Adipocyte (in vitro differentiated cells): ENCODE results near the gene ARHGEF17.

Experiments used
- DNase-seq: peaks from one replicate; pipeline ENCODE4 v3.0.0-alpha.2; 2015; ENCODE audit warnings: low read depth
- H3K27me3 ChIP-seq: replicated peaks from 2 replicates; pipeline ENCODE4 v1.7.0; 2013; ENCODE audit warnings: mild to moderate bottlenecking, low read length, moderate library complexity; ENCODE audit not compliant: control insufficient read depth, insufficient read depth
- H3K36me3 ChIP-seq: 2 replicates; pipeline ENCODE4 v1.7.0; 2013; ENCODE audit warnings: low read length, mild to moderate bottlenecking, moderate library complexity; ENCODE audit not compliant: control insufficient read depth, insufficient read depth, severe bottlenecking
- H3K4me1 ChIP-seq: 2 replicates; pipeline ENCODE4 v1.7.0; 2013; ENCODE audit warnings: mild to moderate bottlenecking, low read length, moderate library complexity; ENCODE audit not compliant: control insufficient read depth, insufficient read depth
- H3K4me3 ChIP-seq: 2 replicates; pipeline ENCODE4 v1.7.0; 2013; ENCODE audit warnings: mild to moderate bottlenecking, low read length, moderate library complexity
- H3K9ac ChIP-seq: 2 replicates; pipeline ENCODE4 v1.7.0; 2013; ENCODE audit warnings: mild to moderate bottlenecking, low read length, moderate library complexity
- H3K9me3 ChIP-seq: 2 replicates; pipeline ENCODE4 v1.7.0; 2013; ENCODE audit warnings: mild to moderate bottlenecking, low read length, moderate library complexity; ENCODE audit not compliant: control insufficient read depth

ARHGEF17 gene

DNA sequence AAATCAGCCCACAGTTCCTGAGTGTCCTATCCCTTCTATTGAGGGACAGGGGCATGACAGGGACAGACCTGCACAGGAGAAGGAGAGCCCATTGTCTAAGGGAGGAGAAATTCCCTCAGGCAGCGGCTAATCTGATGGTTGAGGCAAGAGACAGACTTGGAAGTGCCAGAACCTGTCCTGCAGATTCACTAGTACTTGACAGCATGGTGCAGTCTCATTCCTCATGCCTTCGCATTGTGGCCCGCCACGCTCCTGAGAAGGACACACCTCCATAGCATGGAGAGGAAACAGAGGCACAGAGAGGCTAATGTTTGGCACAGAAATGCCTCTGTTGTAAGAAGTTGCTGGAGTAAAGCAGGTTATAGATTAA is 32.7 kb upstream of the ARHGEF17 start:
- H3K9ac ChIP-seq, result no peak overlapping the region
- no peak for DNase-seq

DNA sequence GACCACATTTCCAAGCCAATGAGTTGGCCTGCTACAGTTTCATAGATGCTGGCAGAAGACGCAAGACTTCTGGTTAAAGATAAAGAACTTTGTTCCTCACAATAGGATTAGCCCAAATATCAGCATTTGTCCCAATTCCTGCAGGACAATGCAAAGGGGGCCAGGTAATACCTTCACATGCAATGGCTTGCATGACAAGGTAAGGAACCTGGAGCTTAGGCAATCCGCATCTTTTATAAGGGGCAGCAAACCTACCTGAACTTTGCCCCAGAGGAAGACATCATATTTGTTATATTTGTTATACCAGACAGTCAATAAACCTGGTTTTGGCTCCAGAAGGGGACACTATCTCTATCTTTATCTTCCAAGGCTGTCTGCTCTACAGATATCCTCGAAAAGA is 30.6 kb upstream of the ARHGEF17 start:
- Histone ChIP-seq H3K4me1 (no peaks in the 10 kb centered on the region), H3K36me3 (no peaks in the 10 kb centered on the region), H3K9me3 (no peaks in the 10 kb centered on the region), H3K9ac (no peak overlapping the region), H3K4me3 (no peak overlapping the region), H3K27me3 (no peaks in the 10 kb centered on the region)
- DNase-seq, result no peak

More for the DNA sequence above, 32.7 kb upstream of the ARHGEF17 start:
- Histone ChIP-seq H3K27me3 (no peaks in the 10 kb centered on the region), H3K4me3 (no peak overlapping the region), H3K4me1 (no peaks in the 10 kb centered on the region), H3K36me3 (no peaks in the 10 kb centered on the region), H3K9me3 (no peaks in the 10 kb centered on the region)

DNA sequence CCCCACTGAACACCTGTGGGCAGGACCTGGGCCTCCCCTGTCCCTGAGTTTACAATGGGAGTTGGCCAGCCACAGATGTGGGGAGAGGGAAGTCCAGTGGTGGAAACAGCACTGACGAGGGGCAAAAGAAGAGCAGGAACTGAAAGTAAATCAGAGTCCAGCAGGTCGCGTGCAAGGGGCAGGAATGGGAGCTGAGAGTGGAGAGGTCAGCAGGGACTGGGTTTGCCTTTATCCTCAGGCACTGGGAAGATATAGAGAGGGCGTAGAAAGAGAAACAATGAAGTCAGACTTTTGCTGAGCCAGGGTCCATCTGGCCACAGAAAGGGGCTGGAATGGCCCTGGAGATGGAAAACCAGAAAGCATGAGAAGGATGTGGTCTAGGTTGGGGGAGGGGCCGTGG is 27.4 kb upstream of the ARHGEF17 start:
- Histone ChIP-seq H3K9me3 (no peaks in the 10 kb centered on the region), H3K4me3 (no peak overlapping the region), H3K4me1 (no peaks in the 10 kb centered on the region), H3K36me3 (no peaks in the 10 kb centered on the region), H3K9ac (no peak overlapping the region), H3K27me3 (no peaks in the 10 kb centered on the region)
- no peak for DNase-seq

DNA sequence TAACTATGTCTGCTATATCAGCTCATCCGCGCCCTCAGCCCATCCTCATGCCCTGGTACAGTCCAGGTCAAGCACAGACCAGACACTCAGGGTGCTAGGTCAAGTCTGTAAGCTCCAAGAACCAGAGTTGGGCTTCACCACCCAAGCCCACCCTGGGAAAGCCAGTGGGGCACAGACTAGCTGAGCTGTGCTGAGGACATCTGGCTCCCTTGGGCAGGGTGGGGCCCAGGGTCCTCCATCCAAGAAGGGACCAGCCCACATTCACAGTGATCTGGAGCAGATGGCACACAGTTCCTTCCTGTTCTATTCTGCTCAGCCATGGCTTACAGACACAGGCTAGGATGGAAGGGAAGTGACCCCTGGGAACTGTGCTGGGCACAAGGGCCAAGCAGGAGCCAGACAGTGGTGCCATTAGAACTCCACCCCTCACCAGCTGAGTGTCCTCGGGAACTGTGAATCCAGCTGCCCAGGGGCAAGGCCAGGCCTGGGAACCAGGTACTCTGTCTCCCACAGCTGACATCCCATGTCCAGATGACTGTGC is 26.8 kb upstream of the ARHGEF17 start:
- Histone ChIP-seq H3K4me1 (no peaks in the 10 kb centered on the region), H3K9ac (no peak overlapping the region), H3K36me3 (no peaks in the 10 kb centered on the region), H3K9me3 (no peaks in the 10 kb centered on the region), H3K4me3 (no peak overlapping the region), H3K27me3 (no peaks in the 10 kb centered on the region)
- DNase-seq, result no peak

DNA sequence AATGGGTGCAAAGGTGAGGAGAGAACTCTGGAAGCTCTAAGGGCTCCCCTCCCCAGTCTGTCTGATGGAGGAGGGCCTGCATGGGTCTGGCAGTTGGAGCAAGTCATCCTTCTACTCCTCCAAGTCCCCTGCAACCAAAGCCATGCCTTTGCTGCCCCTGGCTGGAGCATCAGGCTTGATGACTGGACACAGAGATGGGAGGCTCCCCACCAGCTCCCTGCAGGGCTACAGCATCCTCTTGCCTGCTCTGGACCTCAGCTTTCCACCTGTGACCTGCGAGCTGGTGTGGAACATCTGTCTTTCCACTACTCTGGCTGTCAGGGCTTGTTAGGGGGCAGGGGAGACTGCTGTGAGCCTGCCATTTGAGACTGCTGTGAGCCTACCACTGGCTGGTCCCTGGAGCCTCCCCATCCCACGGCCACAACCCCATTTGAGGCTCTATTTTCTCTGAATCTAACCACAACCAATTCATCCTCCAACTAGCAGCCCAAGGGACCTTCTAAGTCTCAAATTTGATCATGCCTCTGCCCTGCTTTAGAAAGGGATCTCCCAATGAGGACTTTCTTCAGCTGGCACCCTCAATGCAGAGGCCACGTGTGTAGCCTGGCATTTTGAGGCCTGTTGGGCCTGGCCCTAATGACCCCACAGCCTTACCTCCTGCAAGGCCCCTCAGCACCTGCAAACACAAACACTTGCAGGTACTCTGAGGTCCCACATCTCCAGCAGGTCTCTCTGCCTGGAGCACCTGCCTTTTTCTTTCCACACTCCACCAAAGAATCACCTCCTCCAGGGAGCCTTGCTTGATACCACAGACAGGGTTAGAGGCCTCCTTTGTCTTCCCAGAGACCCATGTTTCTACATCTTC is 26.0 kb upstream of the ARHGEF17 start:
- no peaks in the 10 kb centered on the region for H3K4me1 ChIP-seq
- no peak overlapping the region for H3K9ac ChIP-seq
- H3K27me3 ChIP-seq, result no peaks in the 10 kb centered on the region
- no peaks in the 10 kb centered on the region for H3K36me3 ChIP-seq
- DNase-seq, result no peak
- no peak overlapping the region for H3K4me3 ChIP-seq
- H3K9me3 ChIP-seq, result no peaks in the 10 kb centered on the region

DNA sequence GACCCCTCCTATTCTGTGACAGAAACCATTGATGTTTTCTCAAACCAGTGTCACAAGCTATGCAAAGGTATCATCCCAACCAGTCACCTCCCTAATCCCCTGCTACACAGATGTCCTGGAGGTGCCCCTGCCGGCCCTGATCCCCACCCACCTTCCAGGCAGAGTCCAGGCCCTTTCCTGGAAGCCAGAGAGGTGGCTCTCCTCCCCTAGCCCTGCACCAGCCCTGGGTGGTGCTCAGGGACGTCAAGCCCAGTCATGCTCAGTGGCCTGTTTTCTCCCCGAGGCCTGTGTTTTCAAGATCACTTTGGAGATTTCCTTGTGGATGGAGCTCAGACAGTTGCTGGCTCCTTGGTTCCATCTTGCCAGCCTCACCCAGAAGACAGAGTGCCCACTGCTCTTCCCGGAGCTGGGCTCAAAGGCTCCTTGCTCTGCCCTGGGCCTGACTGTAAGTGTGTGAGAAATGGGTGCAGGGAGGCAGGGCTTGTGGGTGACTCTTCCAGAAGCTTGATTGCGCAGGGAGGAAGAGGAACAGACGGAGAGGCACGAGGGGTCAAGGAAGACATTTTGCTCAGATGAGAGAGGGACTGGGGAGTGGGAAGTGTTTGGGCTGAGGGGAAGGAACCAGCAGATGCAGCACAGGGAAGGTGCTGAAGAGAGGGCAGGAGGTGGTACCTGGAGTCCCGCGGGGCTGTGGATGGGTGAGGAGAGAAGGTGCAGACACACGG is 24.6 kb upstream of the ARHGEF17 start:
- no peak overlapping the region for H3K9ac ChIP-seq
- H3K9me3 ChIP-seq, result no peaks in the 10 kb centered on the region
- no peak overlapping the region for H3K4me3 ChIP-seq
- no peaks in the 10 kb centered on the region for H3K36me3 ChIP-seq
- no peaks in the 10 kb centered on the region for H3K4me1 ChIP-seq
- no peaks in the 10 kb centered on the region for H3K27me3 ChIP-seq
- DNase-seq, result no peak

DNA sequence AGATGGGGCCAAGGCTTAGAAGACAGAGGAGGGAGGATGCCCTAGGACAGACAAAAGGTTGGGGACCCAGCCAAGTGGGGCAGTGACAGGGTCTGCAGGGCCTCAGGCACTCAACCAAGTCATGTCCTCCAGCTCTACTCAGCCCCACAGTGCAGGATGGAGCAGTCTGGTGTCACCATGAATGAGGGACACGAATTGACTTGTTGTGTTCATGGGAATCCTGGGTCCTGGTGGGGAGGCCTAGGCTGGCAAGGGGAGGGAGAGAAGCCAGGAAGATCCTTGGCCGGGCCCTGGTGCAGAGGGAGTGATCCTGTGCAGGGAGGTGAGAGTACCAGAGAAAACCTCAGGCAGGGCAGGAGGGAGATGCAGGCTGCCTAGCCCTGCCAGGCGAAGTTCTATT is 24.0 kb upstream of the ARHGEF17 start:
- Histone ChIP-seq H3K9me3 (no peaks in the 10 kb centered on the region), H3K4me1 (peaks cover 4% of the 10 kb centered on the region), H3K9ac (no peak overlapping the region), H3K36me3 (no peaks in the 10 kb centered on the region), H3K4me3 (no peak overlapping the region), H3K27me3 (no peaks in the 10 kb centered on the region)
- DNase-seq, result no peak

DNA sequence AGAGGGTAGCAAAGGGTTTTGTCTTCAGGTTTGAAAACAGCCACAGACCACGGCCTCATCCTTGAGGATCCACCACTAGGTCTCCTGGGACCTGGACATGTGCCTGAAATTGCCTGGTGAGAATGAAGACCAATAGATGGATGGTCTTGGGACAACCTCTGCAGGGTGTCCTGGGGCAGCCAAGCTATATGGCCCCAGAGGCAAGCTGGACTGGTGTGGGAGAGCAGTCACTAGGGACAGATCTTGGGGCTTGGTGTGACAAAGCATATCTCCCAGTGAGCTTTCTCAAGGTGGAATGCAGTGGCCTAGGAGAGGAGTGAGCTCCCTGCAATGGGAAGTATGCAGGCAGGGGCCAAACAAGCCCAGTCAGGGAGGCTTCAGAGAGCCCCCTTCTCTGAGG is 22.4 kb upstream of the ARHGEF17 start:
- Histone ChIP-seq H3K36me3 (no peaks in the 10 kb centered on the region), H3K4me1 (peaks cover 12% of the 10 kb centered on the region), H3K9ac (no peak overlapping the region), H3K4me3 (no peak overlapping the region), H3K27me3 (no peaks in the 10 kb centered on the region), H3K9me3 (no peaks in the 10 kb centered on the region)
- DNase-seq, result no peak

DNA sequence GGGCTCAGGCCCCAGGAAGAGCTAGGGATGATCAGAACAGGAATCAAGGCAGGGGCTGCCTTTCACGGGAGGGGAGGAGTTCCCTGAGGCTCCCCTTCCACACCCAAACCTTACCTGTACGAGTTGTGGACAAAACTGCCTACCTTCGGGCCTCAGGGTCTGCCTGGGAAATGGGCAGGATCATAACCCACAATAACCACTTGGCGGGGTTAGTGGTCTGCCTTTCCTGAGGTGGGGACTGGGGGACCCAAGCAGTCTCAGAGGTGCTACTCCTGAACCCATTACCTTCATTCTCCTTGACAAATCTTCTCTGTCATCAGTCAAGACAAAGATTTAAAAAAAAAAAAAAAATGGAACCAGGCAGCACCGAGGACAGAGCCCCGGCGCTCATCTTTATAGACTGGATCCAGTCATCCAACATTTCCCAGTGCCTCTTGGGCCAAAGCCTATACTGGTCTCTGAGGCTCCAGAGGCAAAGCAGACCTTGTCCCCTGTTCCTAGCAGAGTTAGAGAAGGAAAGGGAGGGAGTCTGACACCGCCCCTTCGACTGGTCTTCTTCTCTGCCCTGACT is 21.8 kb upstream of the ARHGEF17 start:
- H3K4me3 ChIP-seq, result no peak overlapping the region
- H3K27me3 ChIP-seq, result no peaks in the 10 kb centered on the region
- H3K9me3 ChIP-seq, result no peaks in the 10 kb centered on the region
- no peak for DNase-seq
- H3K9ac ChIP-seq, result no peak overlapping the region
- no peaks in the 10 kb centered on the region for H3K36me3 ChIP-seq
- H3K4me1 ChIP-seq, result peaks cover 12% of the 10 kb centered on the region

DNA sequence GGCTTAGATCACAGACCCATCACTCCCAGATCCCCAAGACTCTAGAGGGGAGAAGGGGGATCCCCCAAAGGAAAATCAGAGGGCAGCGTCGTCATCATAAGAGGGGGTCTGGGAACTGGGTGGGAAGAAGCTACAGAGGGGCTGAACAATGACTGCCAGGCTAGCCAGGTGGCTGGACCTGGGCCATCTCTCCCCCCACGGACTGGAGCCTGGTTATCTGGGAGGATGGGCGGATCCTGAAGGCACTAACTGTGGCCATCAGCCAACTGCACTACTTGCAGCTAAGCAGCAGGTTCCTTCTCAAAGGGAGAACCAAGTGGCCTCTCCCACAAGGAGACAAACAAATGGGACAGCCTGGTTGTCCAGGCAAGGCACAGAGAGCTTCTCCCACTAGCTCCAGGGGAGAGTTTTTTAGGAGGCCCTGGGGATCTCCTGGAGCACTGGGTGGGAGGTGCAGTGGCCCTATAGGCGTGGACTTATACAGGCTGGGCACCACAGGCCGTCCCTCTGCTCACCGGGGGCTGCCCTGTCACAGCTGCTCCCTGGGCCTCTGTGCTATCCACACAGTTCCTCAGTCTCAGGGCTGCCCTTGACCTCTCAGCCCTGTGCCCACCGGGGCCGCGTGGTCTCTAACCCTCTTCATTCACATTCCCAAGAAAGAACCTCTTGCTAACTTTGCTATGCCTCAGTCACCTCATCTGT is 20.5 kb upstream of the ARHGEF17 start:
- DNase-seq, result no peak
- Histone ChIP-seq H3K9ac (no peak overlapping the region), H3K4me3 (no peak overlapping the region), H3K36me3 (no peaks in the 10 kb centered on the region), H3K4me1 (peaks cover 12% of the 10 kb centered on the region), H3K9me3 (no peaks in the 10 kb centered on the region), H3K27me3 (no peaks in the 10 kb centered on the region)
